Stimulated activated CD8-positive, alpha-beta memory T cell treated with anti-CD3 and anti-CD28 coated beads, Interleukin-4, amount 100 ng/mL, for 1 hour (primary cell): ENCODE data around the gene CNTN1.

Experiments used
- DNase-seq, 2 donors: peaks; one replicate each; pipeline ENCODE4 v3.0.0-alpha.2; 2020; ENCODE audit warnings: low read depth in 2 of 2, low spot score in 1 of 2

Gene CNTN1

DNA sequence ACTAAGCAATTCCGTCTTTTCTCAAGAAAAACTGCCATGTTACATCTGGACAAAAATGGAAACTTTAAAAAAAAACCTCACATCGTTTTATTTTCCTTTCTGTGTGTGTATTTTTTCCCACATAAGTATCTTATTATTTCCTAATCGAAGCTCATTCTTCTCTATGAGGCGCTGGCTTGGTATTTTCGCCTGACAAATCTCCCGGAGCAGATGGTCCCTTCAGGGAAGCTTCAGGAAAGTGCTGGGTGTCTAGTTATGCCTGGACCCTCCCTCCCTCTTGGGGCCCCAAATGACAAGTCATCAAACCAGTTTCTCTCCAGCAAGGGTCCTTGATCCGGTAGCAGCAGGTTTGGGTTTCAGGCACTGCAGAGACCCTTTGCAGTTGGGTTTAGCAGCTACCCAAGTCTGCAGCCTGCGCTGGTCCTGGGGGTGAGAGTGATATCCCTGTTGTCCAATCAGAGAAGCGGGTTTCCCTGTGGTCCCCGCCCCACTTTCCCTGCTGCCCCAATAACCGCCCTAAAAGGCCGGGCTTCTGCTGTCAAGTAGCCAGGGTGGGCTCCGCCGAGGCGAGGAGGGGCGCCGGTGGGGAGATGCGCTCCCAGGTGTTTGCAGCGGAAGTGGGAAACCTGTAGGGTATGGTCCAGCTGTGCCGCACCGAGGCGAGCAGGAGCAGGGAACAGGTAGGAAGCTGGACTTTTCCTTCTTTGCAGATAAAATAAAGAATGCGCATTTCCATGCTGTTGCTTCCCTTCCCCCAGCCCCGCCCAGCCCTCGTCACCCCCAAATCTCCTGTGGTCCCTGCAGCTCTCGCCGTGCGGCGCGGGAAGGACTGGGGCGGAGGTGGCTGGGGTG lies at the start of gene CNTN1:
Gene CNTN1 (plus strand): TSS at position 527 of the 852 bp plus-strand sequence.
- DNase-seq = no peak

DNA sequence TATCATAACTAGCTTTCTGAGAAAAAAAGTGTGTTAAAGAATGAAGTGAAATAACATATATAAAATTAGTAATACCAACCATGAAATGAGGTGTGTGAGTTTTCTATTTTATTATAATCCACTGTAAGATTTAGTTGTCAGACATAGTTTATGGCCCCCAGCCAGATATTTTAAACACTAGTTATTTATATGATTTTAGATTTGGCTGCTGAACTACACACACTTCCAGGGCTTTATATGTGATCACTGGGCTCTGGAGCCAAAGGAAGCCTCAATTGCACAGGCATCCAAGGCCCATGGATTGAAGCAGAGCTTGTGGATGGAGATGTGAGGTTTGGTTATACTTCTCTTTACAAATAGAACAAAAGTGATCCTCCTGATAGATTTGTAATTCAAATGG lies 48.7 kb upstream of the CNTN1 start:
- DNase-seq = no peak

DNA sequence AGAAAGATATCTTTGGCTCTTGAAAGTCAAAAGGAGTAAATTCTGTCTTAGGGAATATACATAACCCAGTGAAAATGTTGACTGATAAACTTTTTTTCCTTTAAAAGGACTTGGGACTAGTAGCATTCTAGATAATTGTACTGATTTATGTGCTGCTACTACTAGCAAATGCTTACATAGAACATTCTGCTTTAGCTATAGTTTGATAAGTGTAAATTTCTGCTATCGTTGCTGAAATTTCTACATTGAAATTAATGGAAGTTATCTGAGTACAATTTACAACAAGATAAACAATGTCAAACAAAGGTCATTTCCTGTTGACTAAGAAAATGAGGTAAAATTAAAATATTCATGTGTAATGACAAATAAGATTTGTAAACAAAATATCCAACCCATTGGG lies 48.3 kb upstream of the CNTN1 start:
- no peak for DNase-seq

DNA sequence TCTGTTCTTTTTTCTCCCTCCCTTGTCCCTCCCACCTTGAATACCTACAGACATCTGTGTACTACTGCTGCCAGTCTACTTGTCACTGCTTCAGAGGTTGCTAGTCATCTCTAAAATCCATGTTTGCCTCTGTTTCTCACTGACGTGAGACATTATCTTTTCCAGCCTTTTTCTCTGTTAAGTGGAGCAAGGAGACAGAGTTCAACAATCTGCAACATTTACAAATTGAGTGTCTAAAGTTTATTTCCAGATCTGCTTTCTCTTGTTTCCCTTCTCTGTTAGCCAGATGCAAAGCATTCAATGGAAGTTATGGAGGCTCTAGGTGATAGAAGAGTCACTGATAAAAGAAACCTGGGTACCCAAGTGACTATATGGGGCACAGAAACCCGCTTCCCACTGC lies 47.5 kb upstream of the CNTN1 start:
- DNase-seq = no peak

DNA sequence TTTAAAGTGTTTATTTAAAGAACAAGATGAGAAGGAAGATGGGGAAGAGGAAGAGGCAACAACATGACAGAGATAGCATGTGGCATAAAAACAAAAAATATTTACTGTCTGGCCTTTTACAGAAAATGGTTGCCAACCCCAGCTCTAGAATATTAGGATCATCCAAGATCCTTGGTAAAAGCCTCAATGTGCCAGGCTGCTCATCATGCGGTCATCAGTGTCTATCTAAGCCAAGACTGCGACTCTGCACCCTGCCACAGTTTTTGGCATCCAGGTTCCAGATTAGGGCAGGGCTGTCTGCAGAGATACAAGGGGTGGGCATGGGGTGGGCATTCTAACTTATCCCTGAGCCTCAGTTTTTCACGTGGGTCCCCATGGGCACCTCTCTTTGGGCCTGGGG lies 46.9 kb upstream of the CNTN1 start:
- DNase-seq = no peak

DNA sequence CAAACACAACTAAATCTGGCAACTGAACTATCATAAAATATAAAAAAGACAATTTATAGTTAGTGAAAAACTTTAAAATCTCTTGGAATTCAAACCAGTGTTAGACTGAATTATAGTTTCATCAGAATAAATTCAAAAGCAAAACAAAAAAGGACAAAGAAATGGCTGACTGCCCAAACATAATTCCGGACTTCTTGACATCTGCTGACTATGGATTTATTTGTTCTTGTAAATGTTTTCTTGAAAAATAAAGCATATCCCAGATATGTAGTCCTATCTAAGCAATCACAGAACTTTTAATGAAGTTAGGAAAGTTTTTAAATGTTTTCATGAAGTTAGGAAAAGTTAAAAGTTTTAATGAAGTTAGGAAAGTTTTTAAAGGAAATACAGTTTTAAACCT lies 45.8 kb upstream of the CNTN1 start:
- no peak for DNase-seq

DNA sequence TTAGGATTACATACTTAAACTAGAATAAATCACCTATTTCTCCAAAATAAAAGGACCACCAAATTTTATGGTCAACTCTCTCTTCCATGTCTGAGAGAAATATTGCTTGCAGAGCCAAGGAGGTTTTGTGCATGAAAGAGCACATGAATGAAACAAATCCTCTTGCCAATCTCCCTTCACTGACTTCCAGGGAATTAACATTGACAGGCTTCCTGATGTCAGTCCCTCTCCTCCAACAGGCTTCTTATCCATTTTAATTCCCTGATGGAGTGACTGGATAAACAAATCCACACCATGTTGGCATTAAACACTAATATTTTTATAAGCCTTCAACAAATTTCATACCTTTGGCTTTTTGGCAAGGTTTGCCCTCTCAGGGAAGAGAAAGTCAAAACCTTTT lies 45.3 kb upstream of the CNTN1 start:
- no peak for DNase-seq

DNA sequence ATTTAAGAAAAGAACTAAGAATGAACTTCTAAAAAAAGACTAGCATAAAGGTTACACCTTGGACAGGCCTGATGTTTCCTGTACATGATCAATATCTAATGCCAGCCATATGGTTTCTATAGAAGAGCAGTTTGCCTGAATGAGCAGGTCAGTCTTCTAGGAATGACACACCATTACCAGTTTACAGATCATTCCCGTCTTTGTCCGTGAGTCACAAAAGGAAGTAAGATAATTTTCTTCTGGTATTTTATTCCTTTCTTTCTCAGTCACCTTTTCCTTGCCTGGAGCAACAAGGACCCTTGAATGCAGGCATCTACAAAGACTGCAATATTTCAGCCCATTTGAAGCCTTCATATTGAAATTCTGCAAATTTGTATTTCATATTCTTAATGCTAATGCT lies 44.6 kb upstream of the CNTN1 start:
- DNase-seq = no peak

DNA sequence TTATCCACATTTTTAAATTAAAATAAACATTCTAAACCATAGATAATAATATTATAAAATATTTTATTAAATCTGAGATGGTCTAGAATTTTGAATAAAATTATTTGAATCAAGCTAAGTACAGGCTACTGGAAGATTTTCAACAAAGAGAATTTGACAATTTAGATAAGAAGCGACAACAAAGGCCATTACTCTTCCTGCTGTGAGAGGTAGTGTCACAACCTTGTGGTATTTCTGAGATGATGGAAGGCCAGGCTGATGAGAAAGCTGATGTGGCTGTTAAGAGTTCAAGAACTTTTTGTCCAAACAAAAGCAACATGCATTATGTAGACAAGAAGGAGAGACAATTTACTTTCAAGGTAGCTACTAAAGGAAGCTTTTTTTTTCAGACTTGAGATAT lies 43.7 kb upstream of the CNTN1 start:
- no peak for DNase-seq

DNA sequence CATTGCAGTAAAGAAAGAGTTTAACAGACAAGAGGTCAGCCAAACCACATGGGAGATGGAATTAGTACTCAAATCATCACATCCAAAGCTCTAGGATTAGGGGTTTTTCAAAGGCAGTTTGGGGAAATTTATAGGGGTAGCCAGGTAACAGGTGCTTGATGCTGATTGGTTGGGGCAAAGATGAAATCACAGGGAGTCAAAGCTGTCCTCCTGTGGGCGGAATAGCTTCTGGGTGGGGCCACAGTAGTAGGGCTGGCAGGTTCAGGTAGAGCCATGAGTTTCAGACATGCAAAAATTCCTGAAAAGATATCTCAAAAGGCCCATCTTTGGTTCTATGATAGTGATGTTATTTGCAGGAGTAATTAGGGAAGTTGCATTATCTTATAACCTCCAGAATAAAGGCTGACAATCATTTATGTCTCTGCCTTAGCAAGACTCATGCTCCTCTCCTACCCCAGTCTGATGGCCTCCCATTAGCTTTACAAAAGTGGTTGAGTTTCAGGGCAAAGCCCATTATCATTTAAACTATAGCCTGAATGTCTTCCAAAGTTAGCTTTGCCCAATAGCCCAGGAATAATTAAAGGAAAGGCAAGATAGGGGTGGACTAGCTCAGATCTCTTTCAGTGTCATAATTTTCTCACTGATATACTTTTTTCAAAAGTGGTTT lies 42.1 kb upstream of the CNTN1 start:
- DNase-seq = no peak

DNA sequence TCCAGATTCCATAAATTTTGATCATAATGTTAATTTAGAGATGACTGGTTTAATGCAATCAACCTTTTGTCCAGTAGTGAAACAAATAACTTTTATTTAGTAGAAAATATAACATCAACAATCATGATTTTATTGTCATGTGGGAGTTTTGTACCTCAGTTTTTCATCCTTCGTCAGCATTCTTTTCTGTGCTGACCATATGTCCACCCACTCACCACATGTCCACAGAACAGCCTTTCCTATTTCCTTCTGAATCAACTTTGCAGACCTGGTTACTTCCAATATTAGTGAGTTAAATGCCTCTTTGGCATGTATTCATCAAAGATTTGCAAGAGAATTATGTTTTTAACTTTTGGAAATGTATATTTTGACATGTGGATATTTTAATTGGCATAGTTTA lies 36.8 kb upstream of the CNTN1 start:
- no peak for DNase-seq

DNA sequence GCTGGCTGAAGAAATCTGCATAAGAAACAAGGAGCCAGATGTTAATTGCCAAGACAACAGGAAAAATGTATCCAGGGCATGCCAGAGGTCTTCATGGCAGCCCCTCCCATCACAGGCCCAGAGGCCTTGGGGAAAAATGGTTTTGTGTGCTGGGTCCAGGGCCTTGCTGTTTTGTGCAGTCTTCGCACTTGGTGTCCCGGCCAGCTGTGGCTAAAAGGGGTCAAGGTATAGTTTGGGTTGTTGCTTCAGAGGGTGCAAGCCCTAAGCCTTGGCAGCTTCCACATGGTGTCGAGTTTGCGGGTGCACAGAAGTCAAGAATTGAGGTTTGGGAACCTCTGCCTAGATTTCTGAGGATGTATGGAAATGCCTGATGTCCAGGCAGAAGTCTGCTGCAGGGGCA lies 29.9 kb upstream of the CNTN1 start:
- no peak for DNase-seq

DNA sequence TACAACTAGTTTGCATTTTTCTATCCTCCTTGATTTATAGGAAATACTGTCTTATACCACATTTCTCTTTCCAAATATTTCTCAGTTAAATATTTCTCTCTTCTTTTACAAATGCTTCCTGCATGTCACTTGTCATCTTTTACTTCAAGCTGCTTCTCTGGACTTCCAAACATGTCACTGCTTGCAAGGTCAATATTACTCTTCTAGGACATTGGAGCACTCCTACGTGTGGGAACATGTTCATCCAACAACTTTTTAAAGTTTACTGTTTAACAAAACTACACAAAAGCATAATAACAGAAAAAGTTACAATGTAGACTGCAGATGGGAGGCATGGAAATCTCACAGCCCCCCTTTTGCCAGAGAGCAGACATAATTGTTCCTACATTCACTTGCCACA lies 28.5 kb upstream of the CNTN1 start:
- no peak for DNase-seq

DNA sequence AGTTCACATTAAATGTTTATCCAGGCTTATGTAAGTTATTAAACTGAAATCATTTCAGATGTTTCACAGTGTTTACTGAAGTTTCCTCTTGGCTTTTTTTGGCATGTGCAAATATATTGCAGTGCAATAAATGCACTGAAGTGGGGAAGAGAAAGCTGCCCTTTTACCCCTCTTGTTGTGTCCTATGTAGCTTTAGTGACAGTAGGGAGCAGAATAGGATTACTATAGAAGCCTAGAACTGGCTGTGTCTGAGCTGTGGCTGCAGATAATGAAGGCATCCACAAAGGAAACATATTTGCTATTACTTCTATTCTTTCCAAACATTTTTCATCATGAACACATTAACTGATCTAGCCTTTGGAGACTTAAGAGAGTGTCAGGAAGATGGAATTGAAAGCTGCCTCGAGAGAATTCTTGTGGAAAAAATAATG lies 24.1 kb upstream of the CNTN1 start:
- no peak for DNase-seq

DNA sequence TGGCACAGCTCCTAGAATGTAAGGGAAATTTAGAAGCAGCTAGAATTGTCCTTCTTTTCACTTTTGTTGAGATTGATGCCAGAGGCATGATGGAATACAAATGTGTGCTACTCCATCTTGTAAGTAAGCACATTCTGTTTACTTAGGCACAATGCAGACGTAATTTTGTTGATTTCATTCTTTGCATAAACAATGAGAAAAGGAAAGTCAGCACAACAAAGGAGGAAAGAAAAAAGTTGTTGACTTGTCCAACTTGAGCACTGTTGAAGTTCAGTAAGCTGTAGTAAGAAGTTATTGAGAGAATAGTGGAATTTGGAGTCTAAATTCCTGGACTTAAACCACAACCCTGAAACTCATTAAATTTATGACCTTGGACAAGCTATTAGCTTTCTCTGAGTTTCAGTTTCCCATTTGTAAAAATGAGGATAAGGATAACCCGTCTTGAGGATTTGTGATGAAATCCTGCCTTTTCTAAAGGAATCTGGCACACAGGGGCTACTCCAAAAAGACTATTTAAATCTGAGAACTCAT lies 19.4 kb upstream of the CNTN1 start:
- no peak for DNase-seq

DNA sequence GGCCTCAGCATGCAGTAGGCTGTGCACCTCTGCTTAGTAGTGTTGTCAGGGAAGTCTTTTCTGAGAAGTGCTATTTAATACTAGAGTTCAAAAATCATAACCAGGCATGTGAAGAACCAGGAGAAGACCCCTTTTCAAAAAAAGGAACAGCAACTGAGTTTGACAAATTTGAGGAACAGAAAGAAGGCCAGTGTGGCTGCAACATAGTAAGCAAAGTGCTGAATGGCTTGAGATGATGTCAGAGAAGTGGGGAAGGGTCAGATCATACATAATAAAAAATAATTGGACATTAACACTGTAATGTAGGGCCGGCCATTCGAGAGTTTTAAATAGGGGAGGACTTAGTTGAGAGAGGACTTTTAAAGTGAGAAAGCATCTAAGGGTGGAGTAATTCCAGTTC lies 11.1 kb upstream of the CNTN1 start:
- no peak for DNase-seq

DNA sequence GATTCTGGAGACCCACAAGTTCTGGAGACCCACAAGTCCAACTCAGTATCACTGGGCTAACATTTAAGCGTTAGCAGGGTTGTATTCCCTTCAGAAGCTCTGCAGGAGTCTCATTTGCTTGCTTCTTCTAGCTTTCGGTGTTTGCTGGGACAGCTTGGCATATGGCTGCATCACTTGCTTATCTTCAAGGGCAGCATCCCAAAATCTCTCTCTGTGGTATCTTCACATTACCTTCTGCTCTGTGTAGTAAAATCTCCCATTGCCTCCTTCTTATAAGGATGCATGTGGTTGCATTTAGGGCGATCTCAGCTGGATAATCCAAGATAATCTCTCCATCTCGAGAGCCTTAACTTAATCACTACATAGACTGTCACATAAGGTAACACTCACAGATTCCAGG lies 7.3 kb upstream of the CNTN1 start:
- no peak for DNase-seq

DNA sequence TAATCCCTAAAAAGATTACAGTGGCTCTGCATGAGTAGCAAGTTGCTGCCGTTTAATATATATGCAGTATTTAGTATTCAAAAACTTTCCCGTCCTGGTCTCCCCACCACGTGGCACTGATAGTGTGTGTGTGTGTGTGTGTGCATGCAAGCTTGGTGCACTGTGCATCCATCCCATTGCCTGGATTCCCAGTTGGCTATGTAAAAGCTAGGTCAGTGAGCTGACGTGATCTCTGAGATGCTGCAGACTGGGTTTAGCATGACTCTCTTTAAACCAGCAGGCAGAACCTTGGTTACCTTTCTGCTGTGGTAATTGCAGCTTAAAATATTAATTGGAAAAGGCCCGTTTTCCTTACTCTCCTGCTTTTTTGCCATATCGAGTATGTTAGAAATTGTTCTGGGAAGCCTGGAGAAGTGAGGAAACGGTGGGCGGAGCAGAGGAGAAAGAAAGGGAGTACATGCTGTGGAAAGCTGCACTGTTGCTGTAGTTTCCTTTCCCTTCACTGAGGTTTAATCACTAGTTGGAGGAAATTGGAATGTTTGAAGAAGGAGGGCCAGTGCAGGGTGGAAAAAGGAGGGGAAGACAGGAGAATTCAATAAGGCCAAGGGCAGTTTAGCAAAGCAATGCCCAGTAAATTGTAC lies 4.0 kb upstream of the CNTN1 start:
- DNase-seq = no peak

DNA sequence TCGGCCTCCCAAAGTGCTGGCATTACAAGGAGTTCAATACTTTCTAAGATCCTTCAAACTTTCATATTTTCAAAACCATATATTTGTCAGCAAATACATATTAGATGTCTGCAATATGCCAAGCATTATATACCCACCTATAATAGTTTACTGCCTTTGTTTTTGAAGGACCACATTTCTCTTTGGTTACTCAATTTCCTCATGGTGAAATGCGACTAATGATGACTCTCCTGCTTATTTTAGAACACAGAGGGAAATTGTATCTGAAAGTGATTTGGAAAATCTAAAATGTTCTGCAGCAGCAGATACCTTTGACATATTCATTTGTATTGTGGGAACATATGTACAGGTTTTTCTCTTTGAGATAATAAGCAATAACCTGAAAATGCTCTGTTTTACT lies 2.7 kb upstream of the CNTN1 start:
- no peak for DNase-seq

DNA sequence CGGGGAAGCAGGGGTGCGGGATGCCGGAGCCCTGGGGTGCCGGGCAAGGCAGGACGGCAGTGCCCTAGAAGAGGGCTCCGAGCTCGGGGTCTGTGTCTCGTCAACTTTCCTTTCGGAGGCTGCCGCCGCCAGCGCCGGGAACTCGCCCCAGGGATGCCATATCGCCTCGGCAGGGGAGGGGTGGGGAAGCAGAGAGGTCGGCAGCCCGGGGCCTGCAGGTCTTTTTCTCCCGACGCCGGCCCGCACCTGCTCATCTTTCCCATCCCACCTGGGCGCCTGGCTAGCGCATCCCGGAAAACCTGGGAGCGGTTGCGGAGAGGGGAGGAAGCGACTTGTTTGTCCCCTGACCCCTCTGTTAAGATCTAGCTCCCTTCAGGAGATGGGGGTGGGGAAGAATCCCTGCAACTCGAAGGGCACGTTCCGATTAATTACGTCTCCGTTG lies 547 bp downstream of the CNTN1 start:
- DNase-seq = no peak

DNA sequence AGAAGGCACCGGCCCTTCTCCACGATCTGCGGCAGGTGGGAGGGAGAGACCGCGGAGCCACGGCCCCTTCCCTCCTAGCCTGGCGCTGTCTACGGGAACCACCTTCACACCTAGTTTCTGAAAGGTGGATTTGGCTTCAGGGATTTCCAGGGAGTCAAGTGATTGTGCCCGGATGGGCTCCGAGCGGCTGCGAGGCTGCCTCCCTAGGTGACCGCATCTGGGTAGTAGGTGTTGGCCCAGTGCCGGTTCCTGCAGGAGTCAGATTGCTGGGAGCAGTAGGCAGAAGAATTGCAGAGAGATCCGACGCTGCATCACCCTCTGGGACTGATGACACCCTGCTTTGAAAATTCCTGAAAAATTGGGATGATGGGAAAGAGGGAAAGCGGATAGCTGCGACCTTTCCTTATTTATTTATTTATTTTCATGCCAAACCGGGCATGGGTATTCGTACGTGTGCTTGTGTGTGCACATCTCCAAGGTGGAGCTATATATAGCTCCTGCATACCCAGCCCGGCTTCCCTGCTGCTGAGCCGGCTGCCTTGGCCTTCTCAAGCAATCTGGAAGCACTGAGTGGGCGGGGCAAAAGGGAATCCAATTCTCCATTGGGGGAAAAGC lies 1.1 kb downstream of the CNTN1 start:
- DNase-seq = no peak
